B cell (primary cell): ENCODE data around the gene RGS3. TPM values are rescaled to one million over a fixed set of nuclear protein-coding genes. Genes with fewer than 3 reads are reported as not detected.

ENCODE experiments used
- ATAC-seq: fragments of 200-7000 bp; cut with Tn5 transposase; one replicate; pipeline ENCODE4 v1.10.0; 2021; ENCODE audit warnings: low read depth, mild to moderate bottlenecking, moderate number of reproducible peaks, moderate library complexity
- CTCF ChIA-PET: fragments of 350-600 bp; sonication (Branson Sonifier 250); formaldehyde crosslinking; loops from one replicate; lab custom pipeline; 2021; ENCODE audit warnings: antibody characterized with exemption, inconsistent platforms; lab: Charles Lee
- POLR2A ChIA-PET: fragments of 350-600 bp; sonication (Branson Sonifier 250); formaldehyde crosslinking; loops from one replicate; lab custom pipeline; 2021; ENCODE audit warnings: antibody characterized with exemption; lab: Charles Lee
- DNase-seq: peaks from one replicate; pipeline ENCODE4 v3.0.0; 2013
- H2AFZ ChIP-seq: 2 replicates; pipeline ENCODE4 v1.6.1; 2012; ENCODE audit warnings: mild to moderate bottlenecking, low read depth, low read length; ENCODE audit not compliant: insufficient read depth, poor library complexity, severe bottlenecking
- H3K27ac ChIP-seq, 2 donors: 1 replicate in 1 of 2; 2 replicates in 1 of 2; pipeline ENCODE4 v1.5.1; 2012 to 2013; ENCODE audit warnings: low read length in 2 of 2, mild to moderate bottlenecking in 2 of 2, moderate library complexity in 1 of 2
- H3K27me3 ChIP-seq, 4 experiments: fragments of 200-600 bp in 1 of 4; sonication (generic) in 1 of 4; replicated peaks in 1 of 4; 1 replicate in 2 of 4; 2 replicates in 2 of 4; pipeline versions ENCODE4 v1.6.1 to v1.7.0; 2013 to 2016; ENCODE audit warnings: low read length in 3 of 4, mild to moderate bottlenecking in 2 of 4, mixed read lengths in 1 of 4, moderate library complexity in 1 of 4; ENCODE audit not compliant: insufficient read depth in 4 of 4, control insufficient read depth in 3 of 4; ENCODE audit errors: control extremely low read depth in 1 of 4
- H3K36me3 ChIP-seq, 2 experiments: replicated peaks in 1 of 2; 1 replicate in 1 of 2; 2 replicates in 1 of 2; pipeline versions ENCODE4 v1.6.1 to v1.7.1; 2013; ENCODE audit warnings: low read length in 1 of 2; ENCODE audit not compliant: insufficient read depth in 2 of 2, control insufficient read depth in 1 of 2; ENCODE audit errors: control extremely low read depth in 1 of 2, extremely low read depth in 1 of 2
- H3K4me1 ChIP-seq, 2 donors: fragments of 200-600 bp in 1 of 2; sonication (generic) in 1 of 2; 1 replicate in 1 of 2; 2 replicates in 1 of 2; pipeline versions ENCODE4 v1.5.1 to v1.6.1; 2013 to 2017; ENCODE audit warnings: low read length in 2 of 2; ENCODE audit not compliant: control insufficient read depth in 2 of 2, insufficient read depth in 2 of 2
- H3K4me2 ChIP-seq: replicated peaks from 2 replicates; pipeline ENCODE3; 2012; ENCODE audit warnings: mild to moderate bottlenecking, low read depth, low read length; ENCODE audit not compliant: poor library complexity, severe bottlenecking
- H3K4me3 ChIP-seq, 5 experiments: fragments of 200-600 bp in 1 of 5; sonication (generic) in 1 of 5; 1 replicate in 3 of 5; 2 replicates in 2 of 5; pipeline versions ENCODE4 v1.5.1 to v1.7.0; 2011 to 2016; ENCODE audit warnings: low read length in 4 of 5, mild to moderate bottlenecking in 4 of 5, low read depth in 2 of 5, control low read depth in 1 of 5, moderate library complexity in 1 of 5; ENCODE audit not compliant: insufficient read depth in 1 of 5; ENCODE audit errors: control extremely low read depth in 1 of 5, extremely low read depth in 1 of 5
- H3K79me2 ChIP-seq: fragments of 200-600 bp; sonication (generic); one replicate; pipeline ENCODE4 v1.6.0; 2016; ENCODE audit warnings: low read length; ENCODE audit not compliant: control insufficient read depth, insufficient read depth
- H3K9ac ChIP-seq: fragments of 200-600 bp; sonication (generic); 2 replicates; pipeline ENCODE4 v1.6.1; 2017; ENCODE audit warnings: mild to moderate bottlenecking, low read length, moderate library complexity
- H3K9me3 ChIP-seq, 3 donors: one replicate each; pipeline versions ENCODE4 v1.6.1 to v1.7.1; 2013; ENCODE audit warnings: low read length in 2 of 3; ENCODE audit not compliant: control insufficient read depth in 2 of 3, insufficient read depth in 1 of 3; ENCODE audit errors: control extremely low read depth in 1 of 3
- H4K20me1 ChIP-seq: 2 replicates; pipeline ENCODE4 v1.6.0; 2012; ENCODE audit warnings: mild to moderate bottlenecking, low read length; ENCODE audit not compliant: insufficient read depth, control insufficient read depth, poor library complexity, severe bottlenecking
- H3K27ac Mint-ChIP-seq: one replicate; pipeline ENCODE4 v1.8.0; 2021; ENCODE audit warnings: mixed read lengths
- H3K27me3 Mint-ChIP-seq: one replicate; pipeline ENCODE4 v1.8.0; 2021; ENCODE audit warnings: mixed read lengths
- H3K4me1 Mint-ChIP-seq: one replicate; pipeline ENCODE4 v1.8.0; 2021; ENCODE audit warnings: mixed read lengths
- H3K4me3 Mint-ChIP-seq: one replicate; pipeline ENCODE4 v1.8.0; 2021; ENCODE audit warnings: mixed read lengths
- H3K9me3 Mint-ChIP-seq: one replicate; pipeline ENCODE4 v1.8.0; 2022; ENCODE audit warnings: mixed read lengths; ENCODE audit not compliant: insufficient read depth
- EZH2 ChIP-seq: IDR thresholded peaks from 2 replicates; pipeline ENCODE4 v1.6.1; 2012; ENCODE audit warnings: borderline replicate concordance, low read depth, mild to moderate bottlenecking, moderate library complexity, low read length; ENCODE audit not compliant: insufficient read depth, poor library complexity, severe bottlenecking
- WGBS: methylation state at CpG from one replicate; pipeline ENCODE4 v1.1.5; 2013; ENCODE audit warnings: missing lambda C conversion rate; ENCODE audit not compliant: insufficient coverage; 5-methylcytosine and 5-hydroxymethylcytosine counted together
- intact Hi-C: fragments of 100-400 bp; cut with micrococcal nuclease; formaldehyde crosslinking; loops from one replicate; pipeline ENCODE4 v1.10.0; 2022
- polyA plus RNA-seq: library from polyadenylated mRNA; depleted of rRNA; stranded (reverse); fragments of >200 nt; gene quantifications from 2 replicates; pipeline ENCODE4 v1.2.3, GENCODE V29; 2012
- total RNA-seq, 2 donors: library from RNA; stranded (reverse); fragments of 120-200 nt in 1 of 2; gene quantifications; 1 replicate in 1 of 2; 2 replicates in 1 of 2; pipeline versions ENCODE4 v1.2.3 to v1.2.4, GENCODE V29; 2013 to 2022
- TF ChIP-seq, protein P1 (sequence below): fragments of 200-600 bp; IDR thresholded peaks from one replicate; pipeline ENCODE4 v1.8.0; 2022; ENCODE audit warnings: antibody characterized with exemption, mild to moderate bottlenecking

The RGS3 gene
- total and polyA plus RNA-seq, 2 donors (not counting 1 experiment from before 2014, with no cell fraction given) = 12.0 to 15.6 TPM

DNA sequence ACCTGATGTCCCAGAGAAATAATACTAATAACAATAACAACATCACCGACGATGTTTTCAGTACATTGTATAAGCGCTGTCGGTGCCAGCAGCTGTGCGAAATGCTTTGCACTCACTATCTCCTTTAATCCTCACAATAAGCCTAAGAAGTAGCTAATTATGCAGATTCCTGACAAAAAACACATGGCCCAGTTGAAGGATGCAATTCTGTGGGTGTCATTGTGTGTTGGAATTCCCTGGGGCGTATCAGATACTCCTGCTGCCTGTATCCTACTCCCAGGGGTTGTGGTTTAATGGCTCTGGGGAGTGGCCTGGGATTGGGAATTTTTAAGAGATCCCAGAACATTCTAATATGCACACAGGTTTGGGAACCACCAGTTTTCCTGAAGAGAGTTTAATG lies 154.0 kb downstream of the RGS3 start:
- Mint-ChIP-seq H3K4me1 (peaks cover 61% of the 10 kb centered on the region), H3K4me3 (no peak overlapping the region)
- ATAC-seq = no peak

DNA sequence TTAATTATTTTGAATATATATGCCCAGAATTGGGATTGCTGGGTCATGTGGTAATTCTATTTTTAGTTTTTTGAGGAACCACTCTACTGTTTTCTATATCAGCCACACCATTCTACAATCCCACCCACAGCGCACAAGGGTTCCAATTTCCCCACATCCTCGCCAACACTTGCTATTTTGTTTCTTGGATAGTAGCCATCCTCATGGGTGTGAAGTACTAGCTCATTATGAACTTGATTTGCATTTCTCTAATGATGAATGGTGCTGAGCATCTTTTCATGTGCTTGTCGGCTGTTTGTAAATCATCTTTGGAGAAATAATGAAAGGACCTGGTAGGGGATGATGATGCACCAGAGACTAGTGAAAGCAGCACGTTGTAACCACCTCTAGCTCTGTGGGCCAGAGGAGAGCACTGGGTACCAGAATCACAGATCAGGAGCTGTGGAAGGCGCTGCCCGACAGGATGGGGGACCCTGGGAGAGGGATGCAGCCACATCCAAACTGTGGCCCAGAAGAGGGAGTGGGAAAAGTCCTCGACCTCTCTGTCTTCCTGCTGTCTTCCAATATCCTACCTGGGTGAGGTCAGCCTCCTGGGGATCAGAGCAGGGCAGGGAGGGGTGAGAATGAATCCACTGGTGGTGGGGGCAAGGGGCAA lies 155.4 kb downstream of the RGS3 start:
- no peaks in the 10 kb centered on the region for H3K9me3 Mint-ChIP-seq
- no peak overlapping the region for H3K4me3 ChIP-seq
- no peaks in the 10 kb centered on the region for H3K27me3 Mint-ChIP-seq
- no peaks in the 10 kb centered on the region for H3K36me3 ChIP-seq
- peak overlapping the region; percentile 14 for H2AFZ ChIP-seq
- H4K20me1 ChIP-seq = no peaks in the 10 kb centered on the region
- peaks cover 70% of the 10 kb centered on the region for H3K4me1 Mint-ChIP-seq
- intact Hi-C loops = no loop called here
- WGBS = 94% methylated on average over 6 of the region's 7 CpGs
- CTCF ChIA-PET = interaction anchor here (1.1 to 2.3 kb wide), 2 partner anchors 27 to 37 kb away, joined by 5 to 8 read pairs; no protein-coding TSS in a partner anchor
- peaks cover 60 to 72% of the 10 kb centered on the region in 2 donors for H3K4me1 ChIP-seq
- POLR2A ChIA-PET = no interaction called here
- ATAC-seq = no peak
- H3K27me3 ChIP-seq = no peaks in the 10 kb centered on the region
- H3K27ac Mint-ChIP-seq = peak overlapping the region; percentile 27
- no peaks in the 10 kb centered on the region for H3K9me3 ChIP-seq
- no peaks in the 10 kb centered on the region for H3K79me2 ChIP-seq
- no peak overlapping the region for H3K27ac ChIP-seq
- H3K4me3 Mint-ChIP-seq = peak overlapping the region; percentile 46
- TF ChIP-seq, protein P1, sequence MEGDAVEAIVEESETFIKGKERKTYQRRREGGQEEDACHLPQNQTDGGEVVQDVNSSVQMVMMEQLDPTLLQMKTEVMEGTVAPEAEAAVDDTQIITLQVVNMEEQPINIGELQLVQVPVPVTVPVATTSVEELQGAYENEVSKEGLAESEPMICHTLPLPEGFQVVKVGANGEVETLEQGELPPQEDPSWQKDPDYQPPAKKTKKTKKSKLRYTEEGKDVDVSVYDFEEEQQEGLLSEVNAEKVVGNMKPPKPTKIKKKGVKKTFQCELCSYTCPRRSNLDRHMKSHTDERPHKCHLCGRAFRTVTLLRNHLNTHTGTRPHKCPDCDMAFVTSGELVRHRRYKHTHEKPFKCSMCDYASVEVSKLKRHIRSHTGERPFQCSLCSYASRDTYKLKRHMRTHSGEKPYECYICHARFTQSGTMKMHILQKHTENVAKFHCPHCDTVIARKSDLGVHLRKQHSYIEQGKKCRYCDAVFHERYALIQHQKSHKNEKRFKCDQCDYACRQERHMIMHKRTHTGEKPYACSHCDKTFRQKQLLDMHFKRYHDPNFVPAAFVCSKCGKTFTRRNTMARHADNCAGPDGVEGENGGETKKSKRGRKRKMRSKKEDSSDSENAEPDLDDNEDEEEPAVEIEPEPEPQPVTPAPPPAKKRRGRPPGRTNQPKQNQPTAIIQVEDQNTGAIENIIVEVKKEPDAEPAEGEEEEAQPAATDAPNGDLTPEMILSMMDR = no peak
- no peak for TF ChIP-seq EZH2
- no peak for DNase-seq
- no peak overlapping the region for H3K9ac ChIP-seq
- H3K4me2 ChIP-seq = peak overlapping the region; percentile 36

More for the DNA sequence above, 154.0 kb downstream of the RGS3 start:
- no peak overlapping the region for H3K9ac ChIP-seq
- CTCF ChIA-PET = interaction anchor here (1.0 to 2.3 kb wide), 3 partner anchors 10 to 38 kb away, joined by 3 to 8 read pairs (median 4); no protein-coding TSS in a partner anchor
- no peaks in the 10 kb centered on the region for H3K36me3 ChIP-seq
- no peaks in the 10 kb centered on the region for H3K27me3 Mint-ChIP-seq
- DNase-seq = no peak
- no peak overlapping the region for H3K4me2 ChIP-seq
- H3K27me3 ChIP-seq = no peaks in the 10 kb centered on the region
- intact Hi-C loops = no loop called here
- peak overlapping the region; percentile 46 for H2AFZ ChIP-seq
- POLR2A ChIA-PET = no interaction called here
- peaks cover 52 to 62% of the 10 kb centered on the region in 2 donors for H3K4me1 ChIP-seq
- no peaks in the 10 kb centered on the region for H3K9me3 ChIP-seq
- no peaks in the 10 kb centered on the region for H3K79me2 ChIP-seq
- no peaks in the 10 kb centered on the region for H3K9me3 Mint-ChIP-seq
- no peak for TF ChIP-seq EZH2
- TF ChIP-seq, protein P1 = no peak
- no peak overlapping the region for H3K27ac ChIP-seq
- peak overlapping the region; percentile 6 for H3K27ac Mint-ChIP-seq
- WGBS = no CpG with 5 or more reads among the region's 6 CpGs
- no peak overlapping the region for H3K4me3 ChIP-seq
- H4K20me1 ChIP-seq = no peaks in the 10 kb centered on the region
